ENCODE measurements around the gene KRT82. TPM values are rescaled to one million over a fixed set of nuclear protein-coding genes. Genes with fewer than 3 reads are reported as not detected.

KRT82 gene
- polyA plus RNA-seq, 3 donors, result not detected

GRCh38 chr12:52392465-52393007 is 13.6 kb downstream of the KRT82 start:
- DNase-seq (ENCODE audit: extremely low read depth in 1 of 11, low read depth in 9 of 11, low spot score in 4 of 11), result no peak

DNA sequence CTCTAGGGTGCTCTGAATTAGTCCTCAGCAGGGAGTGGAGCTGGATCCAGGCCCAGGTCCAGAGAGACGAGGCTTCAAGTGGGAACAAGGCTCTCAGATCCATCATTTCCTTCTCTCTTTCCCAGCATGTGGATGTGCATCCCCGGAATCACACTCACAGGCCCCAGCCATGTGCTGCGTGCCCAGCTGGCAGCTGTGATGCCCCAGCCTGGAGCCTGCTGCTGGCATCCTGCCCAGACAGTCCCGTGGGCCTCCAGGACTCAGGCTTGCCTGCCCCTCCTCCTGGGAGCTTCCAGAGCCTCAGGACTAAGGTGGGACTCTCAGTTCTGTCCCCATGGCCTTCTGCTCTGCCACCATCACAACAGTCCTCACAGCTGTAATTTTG is 14.5 kb downstream of the KRT82 start:
- no peak for DNase-seq (ENCODE audit: extremely low read depth in 1 of 11, low read depth in 9 of 11, low spot score in 4 of 11)

DNA sequence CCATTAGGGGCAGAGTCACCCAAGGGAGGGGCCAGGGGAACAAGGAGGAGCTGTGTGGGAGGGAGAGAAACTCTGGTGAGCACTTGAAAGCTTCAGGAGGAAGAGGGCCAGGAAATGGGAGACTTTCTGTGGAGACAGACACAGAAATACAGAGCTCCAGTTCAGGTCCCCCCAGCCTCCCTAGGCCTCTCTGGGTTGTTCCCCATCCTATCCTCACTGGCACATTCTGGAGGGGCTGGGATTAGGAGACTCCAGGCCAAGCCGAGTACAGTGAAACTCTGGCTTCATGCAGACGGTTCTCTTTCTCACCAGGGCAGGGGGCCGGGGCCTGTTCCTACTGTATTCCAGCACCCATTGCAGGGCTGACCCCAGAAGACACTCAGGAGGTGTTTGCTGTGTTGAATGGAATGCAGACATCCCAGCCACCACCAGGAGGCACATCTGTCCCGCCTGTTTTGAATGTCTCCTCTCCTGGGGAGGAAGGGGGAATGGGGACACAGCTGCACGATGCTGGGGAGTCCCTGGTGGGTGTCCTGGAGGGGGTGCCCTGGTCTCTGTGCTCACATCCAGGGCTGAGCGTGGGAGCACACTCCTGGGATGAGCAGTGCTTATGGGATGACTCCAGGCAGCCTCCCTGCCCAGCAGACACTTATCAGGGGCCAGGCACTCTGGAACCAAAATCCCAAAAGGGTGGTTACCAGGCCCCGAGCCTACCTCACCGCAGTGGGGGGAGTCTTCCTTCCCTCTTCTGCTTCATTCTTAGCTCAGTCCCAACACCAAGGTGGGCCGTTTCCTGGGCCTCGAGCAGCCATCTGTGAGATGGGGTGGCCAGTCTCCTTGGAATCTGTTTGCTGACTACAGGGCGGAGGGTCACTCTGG is 15.2 kb downstream of the KRT82 start:
- DNase-seq (ENCODE audit: extremely low read depth in 1 of 11, low read depth in 9 of 11, low spot score in 4 of 11), result no peak

GRCh38 chr12:52389313-52390207 is 16.6 kb downstream of the KRT82 start:
- DNase-seq (ENCODE audit: extremely low read depth in 1 of 11, low read depth in 9 of 11, low spot score in 4 of 11), result no peak

DNA sequence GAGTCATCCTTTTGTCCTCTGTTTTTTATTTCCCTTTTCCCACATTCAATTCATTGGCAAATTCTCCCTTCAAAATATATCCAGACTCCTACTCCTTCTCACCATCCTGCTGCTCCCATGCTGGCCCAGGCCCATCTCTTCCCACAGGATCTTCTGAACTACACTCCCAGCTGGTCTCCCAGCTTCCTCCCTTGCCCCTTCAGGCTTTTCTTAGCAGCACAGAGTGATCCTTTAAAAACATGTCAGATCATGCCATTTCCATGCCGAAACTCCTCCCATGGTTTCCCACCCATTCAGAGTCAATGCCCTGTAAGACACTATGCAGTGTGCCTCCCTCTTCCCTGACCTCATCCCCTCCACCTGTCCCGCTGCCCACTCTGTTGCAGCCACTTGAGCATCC is 18.3 kb downstream of the KRT82 start:
- DNase-seq (ENCODE audit: extremely low read depth in 1 of 11, low read depth in 9 of 11, low spot score in 4 of 11), result no peak

- DNase-seq (ENCODE audit: extremely low read depth in 1 of 11, low read depth in 9 of 11, low spot score in 4 of 11), result no peak
Measured at GRCh38 chr12:52385226-52385702, 20.9 kb downstream of the KRT82 start, which contains the start of gene KRT84. Gene KRT84 (minus strand): TSS chr12:52385652. CDS start chr12:52385585, 67 bp downstream.

- no peak for DNase-seq (ENCODE audit: extremely low read depth in 1 of 11, low read depth in 9 of 11, low spot score in 4 of 11)
Measured at GRCh38 chr12:52383331-52383730, 22.8 kb downstream of the KRT82 start.

DNA sequence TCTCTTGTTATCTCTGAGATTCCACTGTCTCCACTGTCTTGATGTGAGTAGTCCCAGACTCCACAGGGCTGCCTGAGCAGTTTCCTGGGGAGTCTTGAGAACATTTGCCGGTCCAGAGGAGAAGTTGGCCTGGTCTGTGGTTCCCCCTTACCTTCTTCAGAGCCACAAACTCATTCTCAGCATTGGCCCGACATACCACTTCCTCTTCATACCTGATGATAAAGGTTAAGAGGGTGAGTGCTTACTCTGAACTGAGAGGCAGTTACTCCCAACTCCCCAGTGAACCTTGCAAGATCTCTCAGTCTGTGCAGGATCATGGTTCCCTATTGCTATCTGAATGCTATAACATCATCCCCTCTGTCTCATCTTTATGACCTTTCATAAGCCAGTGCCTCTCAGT is 23.3 kb downstream of the KRT82 start:
- DNase-seq (ENCODE audit: extremely low read depth in 1 of 11, low read depth in 9 of 11, low spot score in 4 of 11), result no peak

GRCh38 chr12:52381206-52381605 is 24.9 kb downstream of the KRT82 start:
- no peak for DNase-seq (ENCODE audit: extremely low read depth in 1 of 11, low read depth in 9 of 11, low spot score in 4 of 11)

DNA sequence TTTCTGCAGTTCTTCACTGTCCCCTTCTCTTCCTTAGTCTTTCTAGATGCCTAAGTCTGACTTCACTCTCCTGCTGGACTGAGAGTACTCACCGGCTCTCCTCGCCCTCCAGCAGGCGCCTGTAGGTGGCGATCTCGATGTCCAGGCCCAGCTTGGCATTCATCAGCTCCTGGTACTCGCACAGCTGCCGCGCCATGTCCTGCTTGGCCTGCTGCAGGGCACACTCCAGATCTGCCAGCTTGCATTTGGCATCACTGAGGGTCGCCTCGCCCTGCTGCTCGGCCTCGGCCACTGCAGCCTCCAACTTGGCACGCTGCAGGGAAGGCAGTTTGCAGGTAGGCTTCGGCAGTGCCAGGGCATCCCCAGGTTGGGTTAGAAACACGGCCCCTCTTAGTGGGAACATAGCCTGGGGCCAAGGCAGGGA is 25.9 kb downstream of the KRT82 start:
- DNase-seq (ENCODE audit: extremely low read depth in 1 of 11, low read depth in 9 of 11, low spot score in 4 of 11), result no peak

DNA sequence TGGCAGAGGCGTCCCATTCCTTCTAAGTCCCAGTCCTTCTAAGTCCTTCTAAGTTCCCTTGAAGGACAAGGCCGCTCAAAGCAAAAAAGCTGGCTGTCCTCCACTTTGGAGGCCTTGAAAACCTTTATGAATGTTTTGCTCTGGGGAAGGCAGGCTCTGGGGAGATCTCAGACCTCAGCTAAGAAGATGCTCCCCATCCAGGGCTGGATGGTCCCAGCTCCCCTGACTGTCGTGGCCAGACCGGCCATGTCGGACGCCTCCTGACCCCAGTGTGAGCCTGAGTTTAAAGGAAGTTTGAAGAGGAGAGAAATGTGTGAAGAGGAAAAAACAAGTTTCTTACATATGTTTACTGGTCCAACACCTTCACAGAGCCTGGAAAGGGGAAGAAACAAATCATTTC is 26.6 kb downstream of the KRT82 start:
- no peak for DNase-seq (ENCODE audit: extremely low read depth in 1 of 11, low read depth in 9 of 11, low spot score in 4 of 11)

- DNase-seq (ENCODE audit: extremely low read depth in 1 of 11, low read depth in 9 of 11, low spot score in 4 of 11), result no peak
Measured at GRCh38 chr12:52378091-52378490, 28.0 kb downstream of the KRT82 start.

- no peak for DNase-seq (ENCODE audit: extremely low read depth in 1 of 11, low read depth in 9 of 11, low spot score in 4 of 11)
Measured at GRCh38 chr12:52377266-52377665, 28.9 kb downstream of the KRT82 start.

GRCh38 chr12:52372216-52373154 is 33.6 kb downstream of the KRT82 start:
- peak; percentile 54 to 82 (median 72) for DNase-seq (ENCODE audit: extremely low read depth in 1 of 11, low read depth in 9 of 11, low spot score in 4 of 11)

GRCh38 chr12:52371716-52372115 is 34.4 kb downstream of the KRT82 start:
- no peak for DNase-seq (ENCODE audit: extremely low read depth in 1 of 11, low read depth in 9 of 11, low spot score in 4 of 11)

- peak in 9 of 11 donors; percentile 23 to 67 (median 34) for DNase-seq (ENCODE audit: extremely low read depth in 1 of 11, low read depth in 9 of 11, low spot score in 4 of 11)
Measured at GRCh38 chr12:52370926-52371608, 35.1 kb downstream of the KRT82 start.

DNA sequence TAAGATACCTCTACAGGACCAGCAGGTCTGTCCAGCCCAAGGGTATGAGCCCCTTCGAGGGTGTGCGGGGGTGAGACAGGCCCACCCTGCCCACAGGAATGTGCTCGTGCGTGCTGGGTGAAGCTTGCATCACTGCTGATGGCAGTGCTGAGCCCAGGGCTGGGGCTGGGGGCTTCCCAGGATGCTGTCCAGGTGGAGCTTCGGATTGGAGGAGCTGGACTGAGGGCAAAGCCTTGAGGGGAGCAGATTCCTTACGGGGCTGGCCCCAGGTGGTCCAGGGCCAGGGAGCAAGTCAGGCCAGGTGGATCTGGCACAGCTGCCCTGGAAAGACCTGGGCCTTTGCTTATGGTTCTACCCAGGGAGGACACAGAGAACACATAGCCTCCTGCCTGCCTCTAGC is 36.3 kb downstream of the KRT82 start:
- DNase-seq (ENCODE audit: extremely low read depth in 1 of 11, low read depth in 9 of 11, low spot score in 4 of 11), result no peak

GRCh38 chr12:52369211-52369610 is 36.9 kb downstream of the KRT82 start:
- DNase-seq (ENCODE audit: extremely low read depth in 1 of 11, low read depth in 9 of 11, low spot score in 4 of 11), result no peak

Data from renal cortex interstitium (tissue), 11 donors.